Inflammatory macrophage treated with lipopolysaccharide for 4 hours (primary cell): ENCODE results near the gene MGAT5B.
"Not testable (repeated sequence)": the region's sequence is repeated elsewhere in the genome, so short reads cannot be mapped to it uniquely, and the experiment has no call there.

Experiments used
- DNase-seq: peaks from one replicate; pipeline ENCODE4 v3.0.0-alpha.2; 2020

MGAT5B gene

DNA sequence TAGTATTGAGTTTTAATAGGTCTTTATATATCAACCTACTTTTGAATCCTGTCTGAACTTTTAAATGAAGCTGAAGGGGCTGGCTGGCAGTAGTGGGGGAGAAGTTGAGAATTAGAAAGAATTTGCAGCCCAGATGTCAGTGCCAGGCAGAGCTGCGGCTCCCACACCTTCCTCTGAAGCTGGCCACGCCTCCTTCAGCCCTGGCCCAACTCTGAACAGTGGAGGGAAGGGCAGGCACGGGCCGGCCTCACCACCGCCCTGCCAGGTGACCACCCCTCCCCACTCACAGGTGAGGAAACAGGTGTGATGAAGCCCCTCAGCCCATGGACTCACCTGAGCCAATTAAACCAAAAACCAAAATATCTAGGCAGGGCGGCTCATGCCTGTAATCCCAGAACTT lies 87.0 kb downstream of the MGAT5B start:
- no peak for DNase-seq

DNA sequence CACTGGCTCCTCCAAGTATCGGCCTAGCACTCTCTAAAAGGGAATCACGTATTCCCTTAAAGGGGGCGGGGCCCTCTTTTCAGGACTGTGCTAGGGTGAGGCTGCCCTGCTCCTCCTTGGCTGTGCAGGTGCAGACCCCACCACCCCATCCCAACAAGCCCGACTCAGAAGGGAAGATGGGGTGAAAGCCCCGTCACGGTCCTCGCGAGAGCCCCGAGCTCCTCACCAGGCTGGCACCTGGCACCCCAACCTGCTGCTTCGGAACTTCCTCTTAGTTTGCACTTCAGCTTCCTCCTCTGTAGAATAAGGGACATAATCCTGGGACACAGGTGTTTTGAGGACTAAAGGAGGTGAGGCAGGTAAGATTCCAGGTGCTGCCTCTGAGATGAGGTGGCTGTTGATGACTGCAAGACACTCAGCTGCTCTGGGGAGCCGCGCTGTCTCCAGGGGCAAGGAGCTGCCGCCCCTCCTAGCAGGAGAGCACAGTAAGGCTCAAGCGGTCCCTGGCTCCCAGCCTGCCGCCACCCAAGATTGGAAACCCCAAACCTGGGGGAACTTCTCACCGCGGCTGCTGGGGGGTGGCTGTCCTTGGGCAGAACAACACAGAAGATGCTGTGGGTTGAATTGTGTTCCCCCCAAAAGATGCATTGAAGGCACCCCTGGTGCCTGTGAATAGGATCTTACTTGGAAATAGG lies 88.8 kb downstream of the MGAT5B start:
- no peak for DNase-seq

DNA sequence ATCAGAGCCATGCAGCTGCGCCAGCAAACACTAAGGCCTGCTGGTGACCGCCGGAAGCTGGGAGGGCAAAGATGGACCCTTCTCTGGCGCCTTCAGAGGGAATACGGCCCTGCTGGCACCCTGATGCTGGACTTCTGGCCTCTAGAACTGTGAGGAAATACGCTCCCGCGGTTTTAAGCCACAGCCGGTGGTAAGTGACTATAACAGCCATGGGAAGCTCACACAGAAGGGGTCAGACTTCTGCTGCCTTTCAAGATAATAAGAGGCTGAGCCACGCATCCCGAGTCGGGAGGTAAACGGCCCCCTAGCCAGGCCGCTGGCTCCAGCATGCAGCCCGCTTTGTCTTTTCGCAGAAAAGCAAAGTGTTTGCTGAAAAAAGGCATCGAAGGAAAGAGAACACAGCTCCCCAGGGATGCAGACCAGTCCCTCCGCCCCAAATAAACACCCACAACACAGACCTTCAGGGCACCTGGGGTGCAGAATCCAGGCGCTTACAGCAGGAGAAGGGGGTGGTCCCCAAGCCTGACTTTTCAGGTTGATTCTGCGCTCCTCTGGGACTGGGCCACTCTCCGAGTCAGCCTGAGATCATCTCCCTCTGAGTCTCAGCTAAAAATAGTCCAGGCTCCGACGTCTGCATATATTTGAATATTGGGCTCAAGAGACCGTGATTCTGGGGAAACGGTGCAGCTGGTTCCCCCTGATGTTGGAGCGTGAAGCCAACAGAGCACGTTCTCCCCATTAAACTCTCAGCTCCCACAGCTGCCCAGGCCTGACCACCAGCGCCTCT lies 89.7 kb downstream of the MGAT5B start:
- DNase-seq = no peak

DNA sequence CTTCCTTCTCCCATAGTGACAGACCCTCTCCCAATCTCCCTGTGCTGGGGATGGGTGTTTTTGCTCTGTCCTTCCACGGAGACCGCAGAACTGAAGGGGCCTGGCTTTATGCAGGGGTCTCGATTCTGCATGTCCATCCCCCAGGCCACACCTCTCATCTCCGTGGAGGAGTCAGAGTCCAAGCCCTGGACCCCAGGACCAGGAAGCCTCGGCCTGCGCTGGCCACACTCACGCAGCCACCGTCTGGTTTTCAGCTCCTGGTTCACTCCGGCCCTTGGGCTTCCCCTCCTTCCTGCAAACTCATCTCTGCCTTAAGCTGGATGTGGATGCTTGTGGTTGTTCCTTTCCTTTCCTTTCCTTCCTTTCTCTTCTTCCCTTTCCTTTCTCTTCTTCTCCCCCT lies 90.8 kb downstream of the MGAT5B start:
- no peak for DNase-seq

DNA sequence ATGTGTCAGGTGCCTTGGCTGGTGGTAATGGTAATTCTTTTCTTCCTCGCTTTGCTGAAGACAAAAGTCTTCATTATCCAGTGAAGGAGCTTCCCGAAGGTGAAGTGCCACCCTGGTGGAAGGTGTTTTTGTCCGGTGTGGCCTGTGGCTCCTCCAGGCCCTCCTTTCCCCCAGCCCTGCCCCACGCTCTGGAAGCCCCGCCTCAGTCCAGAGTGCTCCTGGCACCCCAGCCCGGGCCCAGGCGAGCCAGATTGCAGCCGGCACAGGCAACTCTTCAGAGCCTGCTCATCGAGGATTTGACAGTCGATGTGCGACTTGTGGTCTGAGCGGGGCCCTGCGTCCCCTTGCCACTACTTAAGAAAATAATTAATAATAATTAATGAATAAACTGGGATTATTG lies 93.7 kb downstream of the MGAT5B start:
- DNase-seq = no peak

DNA sequence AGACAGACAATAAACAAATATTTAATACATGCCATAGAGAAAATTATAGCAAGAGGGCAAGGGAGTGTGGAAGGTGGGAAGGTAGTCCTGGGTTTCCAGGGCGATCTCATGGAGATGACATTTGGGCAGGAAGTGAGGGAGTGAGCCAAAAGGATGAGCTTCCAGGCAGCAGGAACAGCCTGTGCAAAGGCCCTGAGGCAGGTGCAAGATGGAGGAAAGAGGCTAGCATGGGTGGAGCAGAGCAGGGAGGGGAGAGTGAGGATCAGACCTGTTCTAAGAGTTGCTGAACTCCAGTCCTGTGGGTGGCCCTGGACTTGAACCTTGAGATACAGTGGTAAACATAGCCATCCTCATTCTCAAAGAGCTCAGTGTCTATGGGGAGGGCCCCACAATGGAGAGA lies 94.7 kb downstream of the MGAT5B start:
- DNase-seq = no peak

DNA sequence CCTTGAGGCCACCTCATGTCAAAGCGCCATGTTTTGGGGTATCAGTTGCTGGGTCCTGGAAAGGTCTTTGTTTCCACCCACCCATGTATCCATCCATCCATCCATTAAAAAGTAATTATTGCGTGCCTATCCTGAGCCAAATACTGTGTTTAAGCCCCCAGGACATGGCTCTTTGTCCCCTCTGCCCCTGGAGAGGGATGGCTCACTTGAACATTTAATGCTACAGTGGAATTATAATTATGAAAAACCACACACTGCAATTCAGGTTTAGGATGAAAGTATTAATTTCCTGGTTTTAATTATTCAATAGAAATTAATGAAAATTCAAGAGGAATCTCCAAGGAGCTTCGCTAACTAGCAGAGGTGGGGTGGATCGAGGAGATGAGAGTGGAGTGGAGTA lies 97.8 kb downstream of the MGAT5B start:
- DNase-seq = no peak

DNA sequence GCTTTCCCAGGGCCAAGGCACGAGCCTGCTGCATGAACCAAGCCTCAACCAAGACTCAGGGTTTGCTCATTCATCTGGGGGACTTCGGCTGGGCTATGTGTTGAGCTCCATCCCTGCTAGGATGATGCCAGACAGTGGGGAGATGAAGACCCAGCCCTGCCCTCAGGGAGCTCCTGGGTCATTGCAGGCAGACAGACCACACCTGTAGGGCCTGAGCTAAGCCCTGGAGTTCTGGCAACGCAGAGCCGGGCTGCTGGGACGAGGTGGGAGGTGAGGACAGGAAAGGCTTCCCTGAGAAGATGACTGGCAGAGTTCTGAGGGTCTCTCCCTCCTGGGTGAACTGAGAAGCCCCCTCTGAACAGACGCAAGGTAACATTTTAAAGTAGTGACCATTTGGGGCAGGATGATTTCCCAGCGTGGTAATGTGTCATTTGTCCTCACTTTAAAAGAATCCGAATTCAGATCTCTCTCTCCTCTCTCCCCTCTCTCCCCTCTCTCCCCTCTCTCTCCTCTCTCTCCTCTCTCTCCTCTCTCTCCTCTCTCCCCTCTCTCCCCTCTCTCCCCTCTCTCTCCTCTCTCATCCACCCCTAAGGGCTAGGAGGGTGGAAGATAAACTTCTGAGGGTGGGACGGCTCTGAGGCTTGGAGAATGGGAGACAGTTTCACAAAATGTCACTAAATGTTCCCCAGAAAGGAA lies 98.4 kb downstream of the MGAT5B start:
- no peak for DNase-seq

DNA sequence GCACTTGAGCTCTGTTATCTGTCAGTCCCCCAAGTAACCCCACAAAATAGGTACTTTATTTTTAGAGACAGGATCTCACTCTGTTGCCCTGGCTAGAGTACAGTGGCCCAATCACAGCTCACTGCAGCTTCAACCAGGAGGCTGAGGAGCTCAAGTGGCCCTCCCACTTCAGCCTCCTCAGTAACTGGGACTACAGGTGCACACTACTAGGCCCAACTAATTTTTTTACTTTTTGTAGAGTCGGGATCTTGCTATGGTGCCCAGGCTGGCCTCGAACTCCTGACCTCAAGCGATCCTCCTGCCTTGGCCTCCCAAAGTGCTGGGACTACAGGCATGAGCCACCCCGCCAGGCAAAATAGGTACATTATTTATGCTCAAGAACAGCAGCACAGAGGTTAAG lies 99.6 kb downstream of the MGAT5B start:
- no peak for DNase-seq

DNA sequence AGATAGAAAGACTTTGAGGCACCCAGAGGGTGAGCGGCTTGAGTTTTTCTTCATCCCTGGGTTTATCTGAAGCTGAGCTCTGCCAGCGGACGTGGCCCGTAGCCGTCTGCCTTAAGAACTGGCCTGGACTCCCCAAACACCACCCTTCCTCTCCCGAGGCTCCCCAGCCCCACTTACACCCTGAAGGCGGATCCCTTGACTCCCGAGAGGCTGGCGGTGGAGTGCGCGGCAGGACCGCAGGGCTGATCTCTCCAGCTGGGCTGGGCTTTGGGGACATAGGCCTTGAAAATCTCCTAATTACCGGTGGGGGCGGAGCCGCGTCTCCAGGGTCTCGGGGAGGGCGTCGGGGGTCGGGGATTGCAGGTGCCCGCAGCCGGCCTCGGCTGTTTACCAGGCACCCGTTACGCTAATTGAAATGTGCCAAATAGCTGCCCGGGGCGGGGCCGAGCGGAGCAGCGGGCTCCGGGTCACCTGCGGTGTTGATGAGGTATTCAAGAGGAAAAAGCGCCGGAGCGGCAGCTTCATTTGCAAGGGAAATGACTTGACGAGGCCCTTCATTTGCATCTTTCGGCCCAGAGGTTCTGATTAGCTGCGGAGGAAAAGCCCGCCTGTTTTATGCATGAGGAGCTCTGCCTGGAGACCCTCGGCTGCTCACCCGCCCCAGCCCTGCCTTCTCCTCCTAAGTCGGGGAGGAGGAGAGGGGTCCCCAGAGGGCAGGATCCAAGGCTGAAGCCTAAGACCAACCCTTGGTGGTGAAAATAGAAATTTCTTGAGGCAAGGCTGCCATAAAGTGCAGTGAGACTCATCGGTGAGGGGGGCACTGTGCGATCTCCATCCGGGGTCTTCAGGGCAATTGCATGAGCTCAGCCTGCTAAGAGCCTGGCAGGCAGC lies 100.7 kb downstream of the MGAT5B start:
- DNase-seq = no peak

DNA sequence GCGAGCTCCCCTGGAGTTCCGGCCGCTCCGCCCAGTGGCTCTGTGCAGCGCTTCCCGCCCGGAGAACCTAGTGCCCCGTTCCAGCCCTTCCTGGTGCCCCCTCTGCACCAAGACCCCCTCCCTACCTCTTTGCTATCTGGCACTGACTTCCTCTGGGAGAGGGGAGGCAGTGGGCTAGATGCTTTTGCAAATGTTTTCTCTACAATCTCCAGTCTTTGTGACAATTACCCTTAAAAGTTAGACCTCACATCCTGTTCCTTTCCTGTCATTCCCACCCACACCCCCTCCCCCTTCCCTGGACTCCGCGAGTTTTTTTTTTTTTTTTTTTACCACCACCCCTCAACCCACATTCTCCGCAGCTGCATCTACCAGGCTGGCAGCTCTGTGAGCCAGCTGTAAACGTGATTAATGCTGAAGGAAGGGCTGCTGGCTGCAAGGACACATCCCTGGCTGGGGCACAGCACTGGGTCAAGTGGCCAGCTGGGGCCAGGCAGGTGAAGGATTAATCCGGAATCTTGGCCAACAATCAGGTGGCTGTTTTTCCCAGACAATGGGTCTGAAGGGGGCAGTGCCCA lies 101.5 kb downstream of the MGAT5B start:
- DNase-seq = no peak

DNA sequence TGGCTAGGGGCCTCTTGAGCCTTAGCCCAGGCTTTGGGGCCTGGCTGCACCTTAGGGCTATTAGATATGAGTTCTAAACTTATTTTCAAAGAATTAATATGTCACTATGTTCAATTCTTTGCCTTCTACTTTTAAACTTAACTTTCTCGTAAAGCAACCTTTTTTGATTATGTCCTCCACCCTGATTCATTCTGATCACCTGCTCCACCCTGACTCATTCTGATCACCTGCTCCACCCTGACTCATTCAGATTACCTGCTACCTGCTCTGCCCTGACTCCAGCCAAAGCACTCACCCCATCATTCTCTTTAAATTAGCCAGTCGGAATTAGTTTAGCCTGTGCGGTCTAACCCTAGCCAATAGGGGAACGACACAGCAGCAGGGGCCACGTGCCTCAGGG lies 102.0 kb downstream of the MGAT5B start:
- DNase-seq = not testable (repeated sequence)

DNA sequence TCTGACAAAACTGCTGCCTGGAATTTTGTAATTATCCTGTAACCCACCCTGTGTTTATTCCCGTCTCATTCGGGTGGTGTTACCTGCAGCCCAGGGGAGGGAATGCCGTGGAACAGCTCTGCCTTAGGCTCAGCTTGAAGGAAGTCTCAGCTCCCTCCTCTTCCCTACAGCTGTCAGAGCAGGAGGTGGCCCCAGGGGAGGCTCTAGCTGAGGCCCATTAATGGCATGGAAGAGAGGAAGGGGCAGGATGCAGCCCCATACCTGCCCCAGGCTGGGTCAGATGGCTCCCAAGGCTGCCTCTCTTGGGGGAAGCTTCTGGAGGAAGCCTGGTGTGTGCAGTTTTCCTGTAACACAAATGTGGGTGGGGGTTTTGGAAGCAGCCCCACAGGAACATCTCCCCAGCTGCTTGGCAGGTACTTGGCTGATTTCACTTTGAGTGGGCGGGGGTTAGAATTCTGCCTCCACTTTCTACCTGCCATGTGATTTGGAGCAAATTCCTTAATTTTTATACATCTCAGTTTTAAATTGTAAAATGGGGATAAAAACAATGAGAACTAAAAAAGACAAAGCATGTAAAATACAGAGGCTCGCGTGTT lies 103.9 kb downstream of the MGAT5B start:
- DNase-seq = no peak

DNA sequence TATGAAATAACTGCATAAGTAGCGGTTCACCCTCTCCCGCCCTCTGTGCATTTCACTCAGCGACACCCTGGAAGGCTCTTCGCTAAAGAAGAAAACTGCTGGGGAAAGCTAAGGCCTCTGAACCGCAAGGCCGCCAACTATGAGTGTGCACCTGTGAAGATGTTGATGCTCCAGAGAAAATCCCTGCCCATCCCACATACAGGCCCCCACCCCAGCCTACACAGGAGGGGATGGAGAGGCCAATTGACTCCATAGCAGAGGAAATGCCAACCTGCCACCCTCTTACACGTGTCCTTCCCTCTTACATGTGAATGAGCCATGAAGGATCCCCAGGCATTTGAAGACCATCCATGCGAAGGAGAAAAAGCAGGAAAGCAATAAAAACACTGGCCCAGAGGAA lies 104.8 kb downstream of the MGAT5B start:
- no peak for DNase-seq

DNA sequence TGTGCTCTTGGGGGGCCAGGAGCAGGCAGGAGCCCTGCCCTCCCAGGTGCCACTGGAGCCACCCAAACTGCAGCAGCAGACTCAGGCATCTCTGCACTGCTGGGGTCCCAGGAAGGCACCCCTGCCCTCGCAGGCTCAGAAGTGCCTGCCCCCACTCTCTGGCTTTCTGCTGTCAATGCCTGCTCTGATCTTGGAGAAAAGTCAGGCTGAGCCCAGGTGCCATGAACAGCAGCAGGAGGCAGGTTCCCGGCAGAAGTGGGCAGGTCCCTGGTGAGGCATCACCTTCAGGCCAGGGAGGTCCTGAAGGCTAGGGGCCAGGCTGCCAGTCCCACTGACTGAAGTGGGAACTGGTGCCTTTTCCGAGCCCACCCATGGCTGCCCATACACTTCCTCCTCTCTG lies 106.5 kb downstream of the MGAT5B start:
- no peak for DNase-seq

DNA sequence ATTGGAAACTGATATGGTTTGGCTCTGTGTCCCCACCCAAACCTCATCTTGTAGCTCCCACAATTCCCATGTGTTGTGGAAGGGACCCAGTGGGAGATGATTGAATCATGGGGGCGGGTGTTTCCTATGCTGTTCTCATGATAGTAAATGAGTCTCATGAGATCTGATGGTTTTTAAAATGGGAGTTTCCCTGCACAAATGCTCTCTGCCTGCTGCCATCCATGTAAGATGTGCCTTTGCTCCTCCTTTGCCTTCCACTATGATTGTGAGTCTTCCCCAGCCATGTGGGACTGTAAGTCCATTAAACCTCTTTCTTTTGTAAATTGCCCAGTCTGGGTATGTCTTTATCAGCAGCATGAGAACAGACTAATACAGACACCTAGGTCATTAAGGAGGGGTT lies 109.8 kb downstream of the MGAT5B start:
- not testable (repeated sequence) for DNase-seq

DNA sequence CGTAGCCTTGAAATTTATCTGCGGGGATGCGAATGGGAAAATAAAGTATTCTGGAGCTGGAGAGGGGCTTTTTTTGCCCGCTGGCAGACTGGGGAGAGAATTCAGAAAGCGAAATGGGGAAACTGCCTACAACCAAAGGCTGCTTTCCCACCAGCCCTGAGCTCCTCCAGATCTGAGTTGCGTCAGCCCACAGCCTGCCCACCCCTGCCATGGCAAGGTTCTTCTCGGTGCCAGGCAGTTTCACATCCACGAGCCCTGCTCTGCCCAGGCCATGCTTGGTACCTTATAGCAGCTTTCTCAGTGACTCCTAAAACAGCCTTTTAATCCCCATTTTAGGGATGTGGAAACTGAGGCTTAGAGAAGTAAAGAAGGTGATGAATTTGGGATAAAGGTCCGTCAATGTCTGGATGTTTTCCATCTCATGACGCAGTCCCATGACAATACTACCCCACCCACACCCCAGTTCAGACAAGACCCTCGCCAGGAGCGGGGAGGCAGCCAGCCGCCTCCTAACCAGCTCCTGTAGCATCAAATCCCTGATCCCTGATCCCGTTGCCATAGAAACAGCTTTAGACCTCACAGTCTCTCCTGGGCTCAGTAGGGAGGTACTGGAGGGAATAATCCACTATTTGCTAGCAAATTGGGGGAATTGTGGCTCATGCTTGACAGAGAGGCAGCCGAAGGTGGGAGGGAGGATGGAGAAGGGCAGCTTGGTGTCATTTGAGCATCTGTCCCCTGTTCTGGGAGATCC lies 113.5 kb downstream of the MGAT5B start:
- no peak for DNase-seq

DNA sequence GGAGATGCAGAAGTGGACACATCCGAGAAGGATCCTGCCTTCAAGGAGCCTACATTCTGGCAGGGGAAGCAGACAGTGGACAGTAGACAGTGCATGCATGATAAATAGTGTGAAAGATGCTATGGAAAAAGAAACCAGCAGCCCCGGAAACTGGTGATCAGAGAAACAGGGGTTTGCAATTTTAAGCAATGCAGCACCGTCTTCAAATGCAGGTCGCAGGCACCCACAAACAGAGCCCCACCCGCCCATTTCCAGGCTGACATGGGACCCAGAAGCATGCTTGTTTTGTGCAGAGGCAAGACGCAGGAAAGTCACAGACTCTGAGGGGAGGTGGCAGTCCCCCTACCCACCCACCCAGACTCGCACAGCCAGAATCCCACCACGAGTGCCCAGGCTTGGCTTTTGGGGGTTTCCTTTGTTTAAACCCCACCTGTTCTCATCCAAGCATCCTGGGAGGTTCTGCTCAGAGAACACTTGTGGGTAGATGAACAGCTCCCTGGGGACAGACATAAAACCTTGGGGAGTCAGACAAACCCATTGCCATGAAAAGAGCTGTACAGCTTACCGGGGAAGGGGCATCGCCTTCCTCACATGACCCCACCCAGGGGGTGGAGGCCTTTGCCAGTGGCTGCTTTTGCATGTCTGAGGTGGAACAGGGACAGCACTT lies 114.3 kb downstream of the MGAT5B start:
- no peak for DNase-seq

DNA sequence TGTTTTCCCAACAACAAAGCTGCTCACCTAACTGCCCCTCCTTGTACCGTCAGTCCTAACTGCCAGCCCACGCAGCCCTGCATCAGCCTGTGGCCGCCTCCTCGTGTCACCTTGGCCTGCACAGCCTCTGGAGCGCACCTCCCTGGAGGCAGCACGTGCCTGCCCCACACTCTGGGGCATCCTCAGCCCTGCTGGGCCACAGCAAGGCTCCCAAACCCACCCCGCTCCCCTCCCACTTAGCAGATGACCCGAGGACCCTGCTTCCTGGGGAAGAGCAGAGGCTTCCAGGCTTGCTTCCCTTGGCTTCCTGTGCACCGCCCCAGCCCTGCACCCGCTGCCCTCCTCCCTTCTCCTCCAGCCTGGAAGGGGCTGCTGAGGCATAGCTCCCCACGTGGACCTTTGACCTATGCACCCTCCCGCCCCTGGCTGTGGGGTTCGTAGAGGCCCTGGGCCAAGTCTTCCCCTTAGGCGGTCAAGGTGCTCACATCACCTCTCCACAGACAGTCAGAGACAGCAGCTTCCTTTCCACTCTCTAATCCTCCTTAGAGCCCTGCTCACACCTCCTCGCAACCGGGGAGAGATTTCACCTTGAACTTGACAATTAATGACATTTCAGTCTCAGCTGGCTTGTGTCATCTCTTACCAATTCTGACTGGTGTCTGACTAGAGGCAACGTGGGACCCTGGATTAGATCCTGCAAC lies 115.0 kb downstream of the MGAT5B start:
- DNase-seq = no peak

DNA sequence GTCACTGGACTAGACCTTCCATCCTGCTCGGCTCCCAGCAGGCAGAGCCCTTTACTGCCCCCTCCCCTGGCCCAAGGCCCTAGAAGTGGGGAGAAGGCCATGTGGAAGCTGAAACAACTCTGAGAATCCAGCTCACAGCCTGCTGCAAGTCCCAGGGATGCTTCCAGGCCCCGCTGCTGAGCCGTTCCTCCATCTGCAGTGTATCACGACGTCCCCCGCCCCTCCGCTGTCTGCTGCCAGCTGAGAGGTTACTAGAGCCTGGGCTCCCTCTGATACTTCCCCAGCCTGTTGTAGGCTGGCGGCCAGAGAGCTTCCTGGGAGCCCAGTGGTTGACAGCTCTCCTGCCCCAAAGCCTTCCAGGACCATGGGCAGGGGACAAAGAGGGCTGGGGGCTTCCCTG lies 118.2 kb downstream of the MGAT5B start:
- no peak for DNase-seq
